ENCODE measurements around the gene ATG5.

Gene ATG5

GRCh38 chr6:106184629-106185028, 140.9 kb downstream of the ATG5 start:
- no peak overlapping the region for H3K27ac ChIP-seq (ENCODE audit: low read length)
- DNase-seq (ENCODE audit: low read depth, low spot score), result no peak
- no peaks in the 10 kb centered on the region for H3K4me1 ChIP-seq (ENCODE audit: control insufficient read depth, insufficient read depth, low read length)
- H3K36me3 ChIP-seq (ENCODE audit: control insufficient read depth, insufficient read depth, low read length), result no peaks in the 10 kb centered on the region
- H3K9me3 ChIP-seq (ENCODE audit: control insufficient read depth, insufficient read depth, low read length), result no peaks in the 10 kb centered on the region
- WGBS (ENCODE audit: insufficient coverage, insufficient read length), result 100% methylated on average over 1 of the region's 3 CpGs
- H3K27me3 ChIP-seq (ENCODE audit: control insufficient read depth, insufficient read depth, low read length), result no peaks in the 10 kb centered on the region
- H3K4me3 ChIP-seq (ENCODE audit: low read length), result no peak overlapping the region

DNA sequence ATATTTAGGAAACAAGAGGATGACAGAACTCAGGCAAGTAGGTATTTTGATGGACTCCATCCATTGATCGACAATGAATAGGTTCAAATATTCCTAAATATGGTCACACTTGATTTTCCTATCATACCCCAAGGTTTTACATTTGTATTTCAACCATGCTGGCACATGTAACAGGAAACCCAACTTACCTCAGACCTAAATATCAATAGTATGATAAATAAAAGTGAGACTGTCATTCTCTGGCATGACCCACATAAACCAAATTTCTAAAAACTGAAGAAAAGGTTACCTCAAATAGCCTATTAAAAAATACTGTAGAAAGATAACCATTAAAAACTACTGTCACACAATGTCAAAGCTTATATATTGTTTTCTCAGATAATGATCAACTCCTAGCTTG, 142.1 kb downstream of the ATG5 start:
- H3K27ac ChIP-seq (ENCODE audit: low read length), result no peak overlapping the region
- no peaks in the 10 kb centered on the region for H3K36me3 ChIP-seq (ENCODE audit: control insufficient read depth, insufficient read depth, low read length)
- H3K4me1 ChIP-seq (ENCODE audit: control insufficient read depth, insufficient read depth, low read length), result no peaks in the 10 kb centered on the region
- no CpG with 5 or more reads among the region's 1 CpG for WGBS (ENCODE audit: insufficient coverage, insufficient read length)
- DNase-seq (ENCODE audit: low read depth, low spot score), result no peak
- H3K27me3 ChIP-seq (ENCODE audit: control insufficient read depth, insufficient read depth, low read length), result no peaks in the 10 kb centered on the region
- H3K4me3 ChIP-seq (ENCODE audit: low read length), result no peak overlapping the region
- H3K9me3 ChIP-seq (ENCODE audit: control insufficient read depth, insufficient read depth, low read length), result no peaks in the 10 kb centered on the region

GRCh38 chr6:106182455-106182854, 143.1 kb downstream of the ATG5 start:
- Histone ChIP-seq H3K9me3 (ENCODE audit: control insufficient read depth, insufficient read depth, low read length) (no peaks in the 10 kb centered on the region), H3K4me3 (ENCODE audit: low read length) (no peak overlapping the region), H3K27me3 (ENCODE audit: control insufficient read depth, insufficient read depth, low read length) (no peaks in the 10 kb centered on the region), H3K4me1 (ENCODE audit: control insufficient read depth, insufficient read depth, low read length) (no peaks in the 10 kb centered on the region), H3K27ac (ENCODE audit: low read length) (no peak overlapping the region), H3K36me3 (ENCODE audit: control insufficient read depth, insufficient read depth, low read length) (no peaks in the 10 kb centered on the region)
- WGBS (ENCODE audit: insufficient coverage, insufficient read length), result no CpG with 5 or more reads among the region's 5 CpGs
- DNase-seq (ENCODE audit: low read depth, low spot score), result no peak

- H3K4me3 ChIP-seq (ENCODE audit: low read length), result no peak overlapping the region
- WGBS (ENCODE audit: insufficient coverage, insufficient read length), result no CpG with 5 or more reads among the region's 3 CpGs
- H3K36me3 ChIP-seq (ENCODE audit: control insufficient read depth, insufficient read depth, low read length), result no peaks in the 10 kb centered on the region
- H3K4me1 ChIP-seq (ENCODE audit: control insufficient read depth, insufficient read depth, low read length), result no peaks in the 10 kb centered on the region
- no peak overlapping the region for H3K27ac ChIP-seq (ENCODE audit: low read length)
- H3K27me3 ChIP-seq (ENCODE audit: control insufficient read depth, insufficient read depth, low read length), result no peaks in the 10 kb centered on the region
- no peaks in the 10 kb centered on the region for H3K9me3 ChIP-seq (ENCODE audit: control insufficient read depth, insufficient read depth, low read length)
- no peak for DNase-seq (ENCODE audit: low read depth, low spot score)
Measured at GRCh38 chr6:106181664-106182418, 143.7 kb downstream of the ATG5 start.

GRCh38 chr6:106180208-106180607, 145.4 kb downstream of the ATG5 start:
- Histone ChIP-seq H3K36me3 (ENCODE audit: control insufficient read depth, insufficient read depth, low read length) (no peaks in the 10 kb centered on the region), H3K9me3 (ENCODE audit: control insufficient read depth, insufficient read depth, low read length) (no peaks in the 10 kb centered on the region), H3K4me1 (ENCODE audit: control insufficient read depth, insufficient read depth, low read length) (no peaks in the 10 kb centered on the region), H3K27ac (ENCODE audit: low read length) (no peak overlapping the region), H3K27me3 (ENCODE audit: control insufficient read depth, insufficient read depth, low read length) (no peaks in the 10 kb centered on the region), H3K4me3 (ENCODE audit: low read length) (no peak overlapping the region)
- no peak for DNase-seq (ENCODE audit: low read depth, low spot score)
- no CpG with 5 or more reads among the region's 4 CpGs for WGBS (ENCODE audit: insufficient coverage, insufficient read length)

DNA sequence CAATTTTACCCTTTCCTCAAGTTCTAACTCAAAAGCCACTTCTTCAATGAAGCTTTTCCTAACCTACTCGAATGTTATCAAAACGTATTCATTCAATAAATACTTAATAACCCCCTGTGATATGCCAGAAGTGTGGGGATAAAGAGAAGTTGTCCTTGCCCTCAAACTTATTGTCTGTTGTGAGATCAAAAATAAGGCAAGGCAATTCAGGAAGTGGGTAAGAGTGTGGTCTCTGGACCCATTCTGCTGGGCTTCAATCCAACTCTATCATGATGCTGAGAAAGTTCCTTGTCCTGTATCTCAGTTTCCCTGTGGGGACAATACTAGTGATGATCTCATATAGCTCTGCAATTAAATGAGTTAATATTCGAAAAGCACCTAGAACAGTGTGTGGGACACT, 146.7 kb downstream of the ATG5 start:
- no peak for DNase-seq (ENCODE audit: low read depth, low spot score)
- 100% methylated on average over 2 of the region's 3 CpGs for WGBS (ENCODE audit: insufficient coverage, insufficient read length)

GRCh38 chr6:106177786-106178185, 147.8 kb downstream of the ATG5 start:
- no peak for DNase-seq (ENCODE audit: low read depth, low spot score)
- no peaks in the 10 kb centered on the region for H3K27me3 ChIP-seq (ENCODE audit: control insufficient read depth, insufficient read depth, low read length)
- no CpG with 5 or more reads among the region's 2 CpGs for WGBS (ENCODE audit: insufficient coverage, insufficient read length)
- H3K4me3 ChIP-seq (ENCODE audit: low read length), result no peak overlapping the region
- H3K36me3 ChIP-seq (ENCODE audit: control insufficient read depth, insufficient read depth, low read length), result no peaks in the 10 kb centered on the region
- no peaks in the 10 kb centered on the region for H3K9me3 ChIP-seq (ENCODE audit: control insufficient read depth, insufficient read depth, low read length)
- no peak overlapping the region for H3K27ac ChIP-seq (ENCODE audit: low read length)
- H3K4me1 ChIP-seq (ENCODE audit: control insufficient read depth, insufficient read depth, low read length), result no peaks in the 10 kb centered on the region

More for the DNA sequence above, 146.7 kb downstream of the ATG5 start:
- H3K4me3 ChIP-seq (ENCODE audit: low read length), result no peak overlapping the region
- no peaks in the 10 kb centered on the region for H3K9me3 ChIP-seq (ENCODE audit: control insufficient read depth, insufficient read depth, low read length)
- H3K36me3 ChIP-seq (ENCODE audit: control insufficient read depth, insufficient read depth, low read length), result no peaks in the 10 kb centered on the region
- H3K4me1 ChIP-seq (ENCODE audit: control insufficient read depth, insufficient read depth, low read length), result no peaks in the 10 kb centered on the region
- no peaks in the 10 kb centered on the region for H3K27me3 ChIP-seq (ENCODE audit: control insufficient read depth, insufficient read depth, low read length)
- H3K27ac ChIP-seq (ENCODE audit: low read length), result no peak overlapping the region

- Histone ChIP-seq H3K4me1 (ENCODE audit: control insufficient read depth, insufficient read depth, low read length) (no peaks in the 10 kb centered on the region), H3K36me3 (ENCODE audit: control insufficient read depth, insufficient read depth, low read length) (no peaks in the 10 kb centered on the region), H3K27ac (ENCODE audit: low read length) (no peak overlapping the region), H3K27me3 (ENCODE audit: control insufficient read depth, insufficient read depth, low read length) (no peaks in the 10 kb centered on the region), H3K4me3 (ENCODE audit: low read length) (no peak overlapping the region), H3K9me3 (ENCODE audit: control insufficient read depth, insufficient read depth, low read length) (no peaks in the 10 kb centered on the region)
- DNase-seq (ENCODE audit: low read depth, low spot score), result no peak
- no CpG with 5 or more reads among the region's 2 CpGs for WGBS (ENCODE audit: insufficient coverage, insufficient read length)
Measured at GRCh38 chr6:106173124-106173879, 152.3 kb downstream of the ATG5 start.

- no CpG with 5 or more reads among the region's 5 CpGs for WGBS (ENCODE audit: insufficient coverage, insufficient read length)
- no peaks in the 10 kb centered on the region for H3K36me3 ChIP-seq (ENCODE audit: control insufficient read depth, insufficient read depth, low read length)
- no peak overlapping the region for H3K27ac ChIP-seq (ENCODE audit: low read length)
- no peak for DNase-seq (ENCODE audit: low read depth, low spot score)
- no peaks in the 10 kb centered on the region for H3K27me3 ChIP-seq (ENCODE audit: control insufficient read depth, insufficient read depth, low read length)
- H3K9me3 ChIP-seq (ENCODE audit: control insufficient read depth, insufficient read depth, low read length), result no peaks in the 10 kb centered on the region
- no peaks in the 10 kb centered on the region; the same call in 1 of the 2 replicates for H3K4me1 ChIP-seq (ENCODE audit: control insufficient read depth, insufficient read depth, low read length)
- H3K4me3 ChIP-seq (ENCODE audit: low read length), result no peak overlapping the region
Measured at GRCh38 chr6:106170030-106170791, 155.3 kb downstream of the ATG5 start.

GRCh38 chr6:106169517-106169916, 156.0 kb downstream of the ATG5 start:
- no peak overlapping the region for H3K4me3 ChIP-seq (ENCODE audit: low read length)
- no peaks in the 10 kb centered on the region; the same call in 1 of the 2 replicates for H3K4me1 ChIP-seq (ENCODE audit: control insufficient read depth, insufficient read depth, low read length)
- H3K27ac ChIP-seq (ENCODE audit: low read length), result no peak overlapping the region
- WGBS (ENCODE audit: insufficient coverage, insufficient read length), result no CpG with 5 or more reads among the region's 5 CpGs
- no peak for DNase-seq (ENCODE audit: low read depth, low spot score)
- no peaks in the 10 kb centered on the region for H3K36me3 ChIP-seq (ENCODE audit: control insufficient read depth, insufficient read depth, low read length)
- H3K9me3 ChIP-seq (ENCODE audit: control insufficient read depth, insufficient read depth, low read length), result no peaks in the 10 kb centered on the region
- H3K27me3 ChIP-seq (ENCODE audit: control insufficient read depth, insufficient read depth, low read length), result no peaks in the 10 kb centered on the region

Data from iPS DF 6.9 (cell line).